Iris pigment epithelial cell (primary cell): Measurements from ENCODE around the gene CRB1.
"Not testable (repeated sequence)": the region's sequence is repeated elsewhere in the genome, so short reads cannot be mapped to it uniquely, and the experiment has no call there.

ENCODE experiments used
- DNase-seq: peaks from one replicate; pipeline ENCODE4 v3.0.0-alpha.2; 2011; ENCODE audit warnings: low read depth

Gene CRB1

GRCh38 chr1:197399755-197400521 lies 131.9 kb downstream of the CRB1 start:
- peak; percentile 64 for DNase-seq

- DNase-seq = no peak
Measured at GRCh38 chr1:197400522-197400902, 132.5 kb downstream of the CRB1 start.

- DNase-seq = no peak
Measured at GRCh38 chr1:197402189-197402588, 134.1 kb downstream of the CRB1 start.

GRCh38 chr1:197404774-197405173 lies 136.7 kb downstream of the CRB1 start:
- DNase-seq = not testable (repeated sequence)

- DNase-seq = not testable (repeated sequence)
Measured at GRCh38 chr1:197405614-197406013, 137.6 kb downstream of the CRB1 start.

- DNase-seq = no peak
Measured at GRCh38 chr1:197413564-197413963, 145.5 kb downstream of the CRB1 start.

- no peak for DNase-seq
Measured at GRCh38 chr1:197415221-197415620, 147.2 kb downstream of the CRB1 start.

- no peak for DNase-seq
Measured at GRCh38 chr1:197418693-197419092, 150.6 kb downstream of the CRB1 start.

GRCh38 chr1:197422993-197423392 lies 154.9 kb downstream of the CRB1 start:
- DNase-seq = peak; percentile 54

- no peak for DNase-seq
Measured at GRCh38 chr1:197424380-197424779, 156.3 kb downstream of the CRB1 start.

GRCh38 chr1:197429372-197429771 lies 161.3 kb downstream of the CRB1 start:
- no peak for DNase-seq

- DNase-seq = no peak
Measured at GRCh38 chr1:197435224-197435623, 167.2 kb downstream of the CRB1 start.

- DNase-seq = no peak
Measured at GRCh38 chr1:197437601-197438000, 169.5 kb downstream of the CRB1 start.

- no peak for DNase-seq
Measured at GRCh38 chr1:197438010-197438790, 170.1 kb downstream of the CRB1 start.

GRCh38 chr1:197439708-197440280 lies 171.7 kb downstream of the CRB1 start:
- DNase-seq = no peak

- DNase-seq = no peak
Measured at GRCh38 chr1:197440715-197441114, 172.7 kb downstream of the CRB1 start.

- DNase-seq = peak; percentile 38
Measured at GRCh38 chr1:197441999-197442414, 174.0 kb downstream of the CRB1 start.

- peak; percentile 16 for DNase-seq
Measured at GRCh38 chr1:197444755-197445154, 176.7 kb downstream of the CRB1 start.

GRCh38 chr1:197448121-197448779 lies 180.2 kb downstream of the CRB1 start:
- no peak for DNase-seq

- DNase-seq = no peak
Measured at GRCh38 chr1:197451381-197451780, 183.3 kb downstream of the CRB1 start.

- peak; percentile 17 for DNase-seq
Measured at GRCh38 chr1:197453376-197454058, 185.5 kb downstream of the CRB1 start.

- DNase-seq = no peak
Measured at GRCh38 chr1:197462539-197462938, 194.5 kb downstream of the CRB1 start.
